Psoas muscle (tissue), 8 donors: ENCODE measurements around the gene TAF3. TPM values are rescaled to one million over a fixed set of nuclear protein-coding genes. Genes with fewer than 3 reads are reported as not detected.

Experiments
- ATAC-seq, 4 donors: fragments of 200-7000 bp; cut with Tn5 transposase; one replicate each; pipeline ENCODE4 v1.9.1; 2020; ENCODE audit warnings: moderate library complexity in 3 of 4, mild to moderate bottlenecking in 2 of 4
- DNase-seq, 2 donors: peaks; one replicate each; pipeline ENCODE4 v3.0.0-alpha.2; 2020
- H3K27ac ChIP-seq: fragments of 200-600 bp; one replicate; pipeline ENCODE4 v1.8.0; 2022
- H3K27me3 ChIP-seq, 3 donors: fragments of 200-600 bp in 1 of 3; one replicate each; pipeline versions ENCODE4 v1.6.1 to v1.8.0; 2013 to 2022; ENCODE audit warnings: low read length in 2 of 3, mild to moderate bottlenecking in 2 of 3, moderate library complexity in 1 of 3; ENCODE audit not compliant: insufficient read depth in 3 of 3
- H3K36me3 ChIP-seq, 2 donors: fragments of 200-600 bp in 1 of 2; one replicate each; pipeline versions ENCODE4 v1.6.1 to v1.8.0; 2013 to 2022; ENCODE audit warnings: low read depth in 1 of 2, mild to moderate bottlenecking in 1 of 2, moderate library complexity in 1 of 2; ENCODE audit not compliant: insufficient read depth in 1 of 2
- H3K4me1 ChIP-seq: fragments of 200-600 bp; one replicate; pipeline ENCODE4 v1.8.0; 2022
- H3K4me3 ChIP-seq: fragments of 200-600 bp; one replicate; pipeline ENCODE4 v1.8.0; 2022; ENCODE audit warnings: mild to moderate bottlenecking
- H3K9me3 ChIP-seq: fragments of 200-600 bp; one replicate; pipeline ENCODE4 v1.8.0; 2022
- WGBS, 3 donors: extraction: QIAGEN DNeasy Blood & Tissue Kit; methylation state at CpG; one replicate each; pipeline versions ENCODE4 v1.1.6 to v1.1.7; 2013; 5-methylcytosine and 5-hydroxymethylcytosine counted together
- intact Hi-C, 2 donors: fragments of 100-400 bp; cut with DNase I; formaldehyde crosslinking; loops; one replicate each; pipeline versions ENCODE4 v1.11.0 to v1.14.2; 2022
- polyA plus RNA-seq, 3 donors: library from polyadenylated mRNA; stranded (reverse); fragments of 200-250 nt; gene quantifications; one replicate each; pipeline ENCODE4 v1.2.3, GENCODE V29; 2013
- total RNA-seq, 4 donors: library from RNA; stranded (reverse); fragmentation: NEBNext Ultra II Directional in 2 of 4; extraction: Animal tissue kit (Norgen Biotek cat#: 25700) in 2 of 4; gene quantifications; one replicate each; pipeline versions ENCODE4 v1.2.1 to v1.2.4, GENCODE V29; 2021 to 2023
- TF ChIP-seq, protein P1 (sequence below): fragments of 200-600 bp; IDR thresholded peaks from one replicate; pipeline ENCODE4 v1.8.0; 2022; ENCODE audit warnings: antibody characterized with exemption
- donor health status: healthy with polysubstance abuse.
- donor health status: DM: no; HTN: no; CAD: no; lungs with moderate emphysema.
- donor health status: Bipolar disorder and iron deficiency.
- donor health status: healthy.
- donor health status: DM: yes; HTN: yes; CAD: no.
- donor health status: DM: no; HTN: no; CAD: no.
- donor health status: DM: no; HTN: no; CAD: no.
- donor health status: DM: yes; HTN: yes; CAD: no.

TAF3 gene
- total and polyA plus RNA-seq, 7 donors, result 4.6 to 21.5 (median 13.0) TPM

DNA sequence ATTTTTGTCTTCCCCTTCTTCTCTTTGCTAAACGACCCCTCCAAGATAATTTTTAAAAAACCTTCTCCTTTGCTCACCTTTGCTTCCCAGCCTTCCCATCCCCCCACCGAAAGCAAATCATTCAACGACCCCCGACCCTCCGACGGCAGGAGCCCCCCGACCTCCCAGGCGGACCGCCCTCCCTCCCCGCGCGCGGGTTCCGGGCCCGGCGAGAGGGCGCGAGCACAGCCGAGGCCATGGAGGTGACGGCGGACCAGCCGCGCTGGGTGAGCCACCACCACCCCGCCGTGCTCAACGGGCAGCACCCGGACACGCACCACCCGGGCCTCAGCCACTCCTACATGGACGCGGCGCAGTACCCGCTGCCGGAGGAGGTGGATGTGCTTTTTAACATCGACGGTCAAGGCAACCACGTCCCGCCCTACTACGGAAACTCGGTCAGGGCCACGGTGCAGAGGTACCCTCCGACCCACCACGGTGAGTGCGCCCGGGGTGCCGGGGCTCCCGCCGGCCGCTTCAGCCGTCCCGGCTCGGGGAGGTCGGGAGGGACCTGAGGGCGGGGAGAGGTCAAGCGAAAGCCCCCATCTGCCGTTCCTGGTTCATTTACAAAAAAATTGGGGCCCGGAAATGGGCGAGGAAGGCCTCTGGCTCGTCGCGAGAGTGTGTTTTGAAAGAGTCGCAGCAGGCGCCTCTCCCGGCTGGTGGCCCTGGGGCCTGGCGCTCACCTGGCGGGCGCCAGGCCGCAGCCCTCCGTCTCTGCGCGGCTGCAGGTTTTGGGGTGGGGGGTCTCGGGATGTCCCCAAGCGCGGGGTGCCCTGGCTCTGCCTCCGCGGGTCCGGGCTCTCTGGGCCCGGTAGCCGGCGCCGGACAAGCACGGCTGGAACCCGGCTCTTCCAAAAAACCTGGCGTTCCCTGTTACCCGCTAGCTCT is 237.4 kb downstream of the TAF3 start:
- intact Hi-C loops, result no loop called here
- no peak for DNase-seq
- Histone ChIP-seq H3K4me1 (peaks cover 26% of the 10 kb centered on the region), H3K9me3 (no peaks in the 10 kb centered on the region), H3K27ac (peak overlapping the region; percentile 41), H3K36me3 (no peaks in the 10 kb centered on the region), H3K27me3 (peaks cover 0 to 97% (median 43%) of the 10 kb centered on the region in 3 donors), H3K4me3 (peak overlapping the region; percentile 63)
- TF ChIP-seq, protein P1, sequence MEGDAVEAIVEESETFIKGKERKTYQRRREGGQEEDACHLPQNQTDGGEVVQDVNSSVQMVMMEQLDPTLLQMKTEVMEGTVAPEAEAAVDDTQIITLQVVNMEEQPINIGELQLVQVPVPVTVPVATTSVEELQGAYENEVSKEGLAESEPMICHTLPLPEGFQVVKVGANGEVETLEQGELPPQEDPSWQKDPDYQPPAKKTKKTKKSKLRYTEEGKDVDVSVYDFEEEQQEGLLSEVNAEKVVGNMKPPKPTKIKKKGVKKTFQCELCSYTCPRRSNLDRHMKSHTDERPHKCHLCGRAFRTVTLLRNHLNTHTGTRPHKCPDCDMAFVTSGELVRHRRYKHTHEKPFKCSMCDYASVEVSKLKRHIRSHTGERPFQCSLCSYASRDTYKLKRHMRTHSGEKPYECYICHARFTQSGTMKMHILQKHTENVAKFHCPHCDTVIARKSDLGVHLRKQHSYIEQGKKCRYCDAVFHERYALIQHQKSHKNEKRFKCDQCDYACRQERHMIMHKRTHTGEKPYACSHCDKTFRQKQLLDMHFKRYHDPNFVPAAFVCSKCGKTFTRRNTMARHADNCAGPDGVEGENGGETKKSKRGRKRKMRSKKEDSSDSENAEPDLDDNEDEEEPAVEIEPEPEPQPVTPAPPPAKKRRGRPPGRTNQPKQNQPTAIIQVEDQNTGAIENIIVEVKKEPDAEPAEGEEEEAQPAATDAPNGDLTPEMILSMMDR, result no peak
- WGBS, 3 donors, result 11 to 17% (median 17%) methylated on average over 83 to 85 of the region's 85 CpGs
- no peak for ATAC-seq

DNA sequence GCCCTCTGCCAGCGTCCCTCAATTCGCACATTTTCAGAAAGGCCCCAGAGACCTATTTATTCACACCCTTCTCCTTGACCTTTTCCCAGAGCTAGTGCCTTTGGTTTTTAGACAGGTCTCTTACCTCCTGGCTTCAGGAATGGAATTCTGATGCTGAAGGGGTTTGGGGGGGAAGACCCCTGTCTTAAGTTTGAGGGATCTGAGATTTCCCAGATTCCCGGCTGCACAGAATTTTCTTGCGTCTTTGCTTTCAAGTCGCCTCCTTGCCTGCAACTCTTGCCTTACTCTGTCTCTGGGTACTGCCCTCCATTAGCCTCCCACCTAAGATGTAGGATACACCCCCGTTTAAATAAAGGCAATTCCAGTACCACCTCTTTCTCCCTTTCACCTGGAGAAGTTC is 238.1 kb downstream of the TAF3 start:
- Histone ChIP-seq H3K4me3 (peak overlapping the region; percentile 63), H3K27ac (peak overlapping the region; percentile 41), H3K36me3 (no peaks in the 10 kb centered on the region), H3K4me1 (peaks cover 19% of the 10 kb centered on the region), H3K27me3 (peaks cover 0 to 95% (median 41%) of the 10 kb centered on the region in 3 donors), H3K9me3 (no peaks in the 10 kb centered on the region)
- TF ChIP-seq, protein P1, result no peak
- ATAC-seq (no peak), DNase-seq (no peak)
- intact Hi-C loops, result no loop called here
- 49 to 63% (median 60%) methylated on average over 6 of the region's 6 CpGs for WGBS, 3 donors

DNA sequence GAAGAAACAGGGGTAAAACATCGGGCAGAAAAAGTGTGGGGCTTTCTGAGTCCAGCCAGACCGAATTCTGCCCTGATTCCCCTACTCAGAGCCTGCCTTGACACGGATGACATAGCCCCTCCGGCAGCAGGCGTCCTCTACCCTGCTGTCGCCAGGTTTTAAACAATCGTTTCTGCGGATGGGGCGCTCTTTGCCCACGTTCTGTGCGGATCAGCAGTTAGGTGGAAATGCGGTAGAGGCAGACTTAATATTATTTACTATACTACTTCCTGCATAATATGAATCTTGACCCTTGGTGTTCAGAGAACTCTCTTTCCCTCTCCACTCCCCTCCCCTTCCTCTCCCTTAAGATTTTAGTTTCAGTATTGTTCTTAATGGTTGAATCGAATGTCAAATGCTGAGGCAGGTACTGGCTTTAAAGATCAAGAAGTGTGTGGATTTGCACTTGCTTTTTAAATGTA is 238.6 kb downstream of the TAF3 start:
- H3K27ac ChIP-seq, result peak overlapping the region; percentile 41
- no peak for ATAC-seq

DNA sequence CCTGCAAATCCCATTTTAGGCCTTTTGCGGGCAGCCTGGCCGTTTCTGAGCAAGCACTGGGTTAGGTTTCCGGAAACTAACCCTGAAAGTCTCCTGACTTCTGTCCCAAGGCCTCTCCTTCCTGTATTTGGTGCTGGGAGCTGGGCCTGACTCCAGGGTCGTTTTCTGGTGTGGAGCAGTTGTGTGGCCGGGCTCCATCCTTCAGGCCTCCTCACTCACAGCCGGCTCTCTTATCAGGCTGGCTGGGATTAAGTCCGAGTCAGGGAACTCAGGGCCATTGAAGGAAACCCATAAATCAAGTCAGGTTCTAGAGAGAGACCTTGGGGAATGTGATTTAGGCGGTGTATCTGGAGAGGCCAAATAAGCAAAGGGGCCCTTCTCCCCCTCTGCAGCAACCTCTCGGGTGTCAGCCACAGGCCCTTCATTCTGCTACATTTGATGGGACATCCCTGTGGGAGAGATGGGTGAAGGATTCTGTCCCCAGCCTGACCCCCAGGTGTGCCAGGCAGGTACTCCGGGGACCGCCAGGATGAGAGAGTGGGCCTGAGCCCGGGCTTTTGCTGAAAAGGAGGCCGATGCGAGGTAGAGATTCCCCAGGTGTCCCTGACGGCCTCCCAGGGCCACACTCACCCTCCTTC is 239.4 kb downstream of the TAF3 start:
- ATAC-seq, result no peak
- TF ChIP-seq, protein P1, result no peak
- intact Hi-C loops, result no loop called here
- peak overlapping the region; percentile 63 for H3K4me3 ChIP-seq
- peaks cover 0 to 94% (median 29%) of the 10 kb centered on the region in 3 donors for H3K27me3 ChIP-seq
- H3K36me3 ChIP-seq, result no peaks in the 10 kb centered on the region
- no peak for DNase-seq
- no peaks in the 10 kb centered on the region for H3K9me3 ChIP-seq
- peaks cover 11% of the 10 kb centered on the region for H3K4me1 ChIP-seq
- WGBS, 3 donors, result 71 to 75% (median 71%) methylated on average over 15 of the region's 15 CpGs
- no peak overlapping the region for H3K27ac ChIP-seq

More for the DNA sequence above, 238.6 kb downstream of the TAF3 start:
- WGBS, 3 donors, result 61 to 71% (median 61%) methylated on average over 13 of the region's 13 CpGs
- H3K9me3 ChIP-seq, result no peaks in the 10 kb centered on the region
- intact Hi-C loops, result no loop called here
- H3K36me3 ChIP-seq, result no peaks in the 10 kb centered on the region
- peaks cover 14% of the 10 kb centered on the region for H3K4me1 ChIP-seq
- H3K27me3 ChIP-seq, result peaks cover 0 to 95% (median 36%) of the 10 kb centered on the region in 3 donors
- TF ChIP-seq, protein P1, result no peak
- DNase-seq, result peak in 1 of 2 donors; percentile 39
- peak overlapping the region; percentile 63 for H3K4me3 ChIP-seq
